OCI-LY1 (cell line): ENCODE results near the gene AKAP11.

Experiments used
- EZH2 ChIP-seq: fragments of 200-600 bp; sonication (generic), shearing (Covaris generic); IDR thresholded peaks from 2 replicates; pipeline ENCODE4 v1.8.0; 2017; ENCODE audit warnings: borderline replicate concordance, mixed run types, mild to moderate bottlenecking, antibody characterized with exemption, low read length, moderate library complexity, mixed read lengths
- TF ChIP-seq, protein P1 (sequence below): fragments of 200-600 bp; sonication (generic), shearing (Covaris generic); IDR thresholded peaks from 2 replicates; pipeline ENCODE4 v1.5.1; 2017; ENCODE audit warnings: mild to moderate bottlenecking, antibody characterized with exemption, low read length, moderate library complexity, mixed read lengths

DNA sequence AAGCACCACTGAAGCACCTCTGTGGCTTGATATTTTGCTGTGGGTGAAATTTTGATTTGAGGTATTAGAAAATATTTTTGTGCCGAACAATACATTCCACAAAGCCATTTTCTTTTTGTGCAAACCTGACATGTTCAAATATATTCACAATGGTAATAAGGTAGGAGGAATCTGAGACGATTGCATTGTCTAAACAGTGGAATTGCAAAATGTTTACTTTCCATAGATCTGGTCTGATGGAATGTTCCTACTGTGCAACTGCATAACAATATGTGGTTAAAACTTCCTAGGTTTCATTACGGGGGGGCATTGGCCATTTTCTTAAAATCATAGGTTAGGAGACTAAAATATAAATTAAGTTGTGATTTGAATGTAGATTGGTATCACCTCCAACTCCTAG is 42.7 kb upstream of the AKAP11 start:
- TF ChIP-seq, protein P1, sequence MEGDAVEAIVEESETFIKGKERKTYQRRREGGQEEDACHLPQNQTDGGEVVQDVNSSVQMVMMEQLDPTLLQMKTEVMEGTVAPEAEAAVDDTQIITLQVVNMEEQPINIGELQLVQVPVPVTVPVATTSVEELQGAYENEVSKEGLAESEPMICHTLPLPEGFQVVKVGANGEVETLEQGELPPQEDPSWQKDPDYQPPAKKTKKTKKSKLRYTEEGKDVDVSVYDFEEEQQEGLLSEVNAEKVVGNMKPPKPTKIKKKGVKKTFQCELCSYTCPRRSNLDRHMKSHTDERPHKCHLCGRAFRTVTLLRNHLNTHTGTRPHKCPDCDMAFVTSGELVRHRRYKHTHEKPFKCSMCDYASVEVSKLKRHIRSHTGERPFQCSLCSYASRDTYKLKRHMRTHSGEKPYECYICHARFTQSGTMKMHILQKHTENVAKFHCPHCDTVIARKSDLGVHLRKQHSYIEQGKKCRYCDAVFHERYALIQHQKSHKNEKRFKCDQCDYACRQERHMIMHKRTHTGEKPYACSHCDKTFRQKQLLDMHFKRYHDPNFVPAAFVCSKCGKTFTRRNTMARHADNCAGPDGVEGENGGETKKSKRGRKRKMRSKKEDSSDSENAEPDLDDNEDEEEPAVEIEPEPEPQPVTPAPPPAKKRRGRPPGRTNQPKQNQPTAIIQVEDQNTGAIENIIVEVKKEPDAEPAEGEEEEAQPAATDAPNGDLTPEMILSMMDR = no peak
- no peak for TF ChIP-seq EZH2
